GM21367 (cell line): ENCODE results near the gene CERK.

ENCODE experiments used
- ATAC-seq: cut with Tn5 transposase; IDR thresholded peaks from one replicate; pipeline ENCODE4 v1.9.1; 2021; ENCODE audit not compliant: unreplicated experiment

The CERK gene

DNA sequence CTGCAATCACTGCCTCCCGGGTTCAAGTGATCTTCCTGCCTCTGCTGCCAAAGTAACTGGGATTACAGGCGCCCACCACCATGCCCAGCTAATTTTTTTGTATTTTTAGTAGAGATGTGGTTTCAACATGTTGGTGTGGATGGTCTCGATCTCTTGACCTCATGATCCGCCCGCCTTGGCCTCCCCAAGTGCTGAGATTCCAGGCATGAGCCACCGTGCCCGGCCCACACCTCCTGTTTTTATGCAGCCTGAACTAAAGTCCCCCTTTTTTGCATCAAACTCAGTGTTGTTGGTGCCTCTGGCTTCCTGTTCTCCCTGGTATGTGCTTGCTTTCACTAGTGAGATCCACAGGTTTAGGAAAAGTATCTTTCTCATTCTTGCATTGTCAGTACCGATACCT is 28.6 kb upstream of the CERK start:
- no peak for ATAC-seq

GRCh38 chr22:46764779-46765485 is 26.9 kb upstream of the CERK start:
- no peak for ATAC-seq

DNA sequence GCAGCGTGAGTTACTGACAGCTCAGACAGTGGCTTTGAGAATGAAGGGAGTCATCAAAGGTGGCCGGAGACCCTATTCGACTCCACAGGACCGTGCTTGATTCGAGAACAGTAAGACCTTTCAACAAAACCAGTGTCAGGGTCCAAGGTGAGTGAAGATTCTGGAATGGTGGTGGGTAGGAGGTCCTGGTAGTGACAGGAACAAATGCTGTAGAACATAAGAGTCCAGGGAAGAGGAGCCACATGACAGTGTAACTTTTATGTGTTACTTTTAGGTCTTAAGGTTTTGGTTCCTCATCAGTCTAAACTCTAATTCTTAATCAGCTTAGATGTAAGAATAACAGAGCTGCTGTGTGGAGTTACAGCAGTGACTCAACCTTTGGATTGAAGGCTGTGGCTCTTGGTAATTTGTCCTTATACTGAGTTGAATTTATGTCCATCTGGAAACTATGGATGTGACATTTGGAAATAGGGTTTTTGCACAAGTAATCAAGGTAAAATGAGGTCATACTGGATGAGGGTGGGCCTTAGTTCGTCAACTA is 26.2 kb upstream of the CERK start:
- ATAC-seq: no peak

DNA sequence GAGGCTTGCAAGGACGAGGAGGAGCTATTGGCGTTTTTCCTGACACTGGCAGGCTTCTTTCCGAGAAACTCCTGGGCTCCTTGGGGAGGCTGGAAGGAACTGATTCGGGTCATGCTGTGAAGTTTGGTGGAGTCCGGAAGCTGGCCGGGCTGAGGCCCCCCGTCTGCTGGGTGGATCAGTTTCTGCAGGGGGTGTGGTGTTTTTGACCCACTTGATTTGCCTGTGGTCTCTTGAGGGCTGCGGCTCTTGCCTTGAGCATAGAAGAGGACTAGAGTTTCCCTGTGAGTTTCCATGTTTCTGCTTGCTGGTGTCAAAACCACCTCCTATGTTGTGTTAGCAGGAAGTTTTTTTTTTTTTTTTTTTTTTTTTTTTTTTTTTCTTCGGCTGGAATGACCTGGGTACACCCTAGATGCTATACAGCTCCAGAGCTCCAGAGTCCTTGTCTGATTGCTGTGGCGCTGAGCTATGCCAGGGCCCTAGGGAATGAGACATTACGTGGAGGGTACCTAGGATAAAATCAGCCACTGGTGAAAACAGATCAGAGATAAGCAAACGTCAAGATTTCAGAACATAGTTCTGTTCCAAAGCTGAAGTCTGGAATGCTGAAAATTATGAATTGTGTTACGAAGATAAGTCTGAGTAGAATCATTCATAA is 25.1 kb upstream of the CERK start:
- peak; percentile 38 for ATAC-seq

- ATAC-seq: peak; percentile 59
Observed at GRCh38 chr22:46762238-46763050, 24.4 kb upstream of the CERK start, which contains the start of gene TBC1D22A. Gene TBC1D22A (plus strand): TSS chr22:46762650. CDS start chr22:46762787, 137 bp downstream.

GRCh38 chr22:46761539-46762237 is 23.6 kb upstream of the CERK start:
- ATAC-seq: no peak

DNA sequence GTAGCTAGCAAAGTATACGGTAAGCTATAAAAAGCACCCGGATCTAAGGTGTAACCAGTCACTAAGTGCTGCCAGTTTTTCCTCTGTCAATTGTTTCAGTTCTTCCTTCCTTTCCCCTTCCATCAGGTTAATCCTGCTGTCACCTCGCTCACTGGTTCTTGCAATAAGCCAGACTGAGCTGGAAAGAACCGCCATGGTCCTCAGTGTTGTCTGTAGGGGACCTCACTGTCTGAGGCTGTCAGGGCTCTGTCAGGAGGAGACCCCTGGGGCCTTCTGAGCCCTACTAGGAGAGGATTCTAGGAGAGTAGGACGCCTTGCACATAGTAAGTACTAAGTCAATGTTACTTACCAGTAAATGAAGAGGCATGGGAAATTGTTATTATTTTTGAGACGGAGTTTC is 23.0 kb upstream of the CERK start:
- ATAC-seq: no peak

GRCh38 chr22:46758867-46759290 is 20.8 kb upstream of the CERK start:
- ATAC-seq: no peak

DNA sequence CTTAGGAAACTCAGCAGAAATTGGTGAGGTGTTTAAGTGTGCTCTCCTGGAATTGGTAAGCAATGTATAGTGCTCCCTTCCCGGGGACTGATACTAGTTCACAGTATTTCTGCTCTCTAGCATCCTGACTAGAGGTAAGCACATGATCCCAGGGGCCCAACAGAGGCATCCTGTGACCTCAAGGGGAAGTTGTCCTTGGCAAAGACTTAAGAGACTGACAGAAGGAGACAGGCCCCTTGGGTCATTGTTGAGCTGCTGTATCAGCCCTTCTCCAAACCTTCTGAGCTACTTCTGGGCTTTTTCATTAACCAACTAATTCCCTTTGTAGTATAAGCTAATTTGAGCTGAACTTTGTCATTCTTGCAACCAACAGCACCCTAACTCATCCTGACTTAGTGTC is 20.1 kb upstream of the CERK start:
- ATAC-seq: no peak

DNA sequence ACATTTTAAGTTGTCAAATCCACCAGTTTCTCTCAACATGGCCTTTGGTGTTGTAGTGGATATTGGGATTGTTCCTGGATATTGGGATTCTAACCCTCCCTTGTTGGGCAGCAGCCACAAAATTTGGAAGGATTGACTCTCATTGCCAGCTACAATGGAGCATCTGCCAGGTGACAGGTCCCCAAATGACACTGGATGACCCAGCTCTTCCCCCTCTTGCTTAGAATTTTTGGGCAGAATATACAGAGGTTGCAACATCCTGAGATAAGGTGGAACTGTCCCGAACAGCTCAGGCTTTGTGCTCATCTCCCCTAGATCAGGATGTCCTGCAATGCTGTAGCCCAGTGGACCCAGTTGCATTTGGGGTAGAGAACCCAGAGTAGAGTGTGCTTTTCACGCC is 19.1 kb upstream of the CERK start:
- no peak for ATAC-seq

GRCh38 chr22:46756097-46756496 is 18.0 kb upstream of the CERK start:
- ATAC-seq: no peak

GRCh38 chr22:46755525-46755924 is 17.5 kb upstream of the CERK start:
- no peak for ATAC-seq

DNA sequence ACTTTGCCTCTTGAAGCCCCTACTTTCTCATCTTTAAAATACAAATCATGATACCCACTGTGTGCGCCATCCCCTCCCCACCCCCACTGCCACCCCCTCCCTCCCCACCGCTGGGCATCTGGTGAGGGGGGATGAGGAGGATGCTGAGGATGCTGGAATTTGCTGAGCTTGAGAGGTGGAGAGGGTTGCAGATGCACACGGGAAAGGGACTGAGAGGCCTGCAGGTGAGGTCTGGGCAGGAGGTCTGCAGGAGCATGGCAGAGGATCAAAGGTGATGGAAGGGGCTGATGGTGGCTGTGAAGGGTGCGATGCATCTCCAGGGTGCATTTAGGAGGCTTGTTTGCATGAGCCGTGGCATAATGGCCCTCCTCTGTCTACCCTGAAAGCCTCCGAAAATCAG is 16.8 kb upstream of the CERK start:
- no peak for ATAC-seq

DNA sequence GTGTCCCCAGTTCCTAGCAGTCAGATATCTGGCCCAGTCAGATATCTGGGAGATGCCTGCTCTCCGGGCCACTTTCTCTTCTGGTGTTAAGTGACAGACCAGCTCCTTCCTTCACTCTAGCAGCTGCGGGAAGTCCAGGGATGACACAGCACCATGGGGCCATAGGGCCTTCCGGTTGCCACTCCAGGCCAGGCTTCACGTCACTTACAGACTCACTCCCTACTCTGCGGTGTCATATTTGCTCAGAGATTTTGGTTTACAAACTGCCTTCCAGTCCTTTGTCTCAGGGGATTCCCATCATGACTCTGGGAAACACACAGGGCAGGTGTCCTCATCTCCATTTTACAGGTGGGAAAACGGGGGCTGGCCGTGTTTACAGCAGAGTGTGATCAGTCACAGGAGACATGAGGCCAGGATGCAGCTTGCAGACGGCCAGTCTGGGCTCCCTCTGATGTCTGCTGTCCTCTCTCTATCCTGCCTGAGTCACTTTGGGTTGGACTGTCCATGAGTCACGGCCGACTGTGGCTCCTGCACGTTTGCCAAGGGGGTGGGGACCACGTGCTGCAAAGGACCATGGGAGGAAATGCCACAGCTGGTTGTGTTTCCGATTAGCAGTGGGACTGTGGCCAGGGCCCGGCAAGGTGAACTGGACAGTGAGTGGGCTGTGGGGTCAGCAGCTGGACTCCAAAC is 16.2 kb upstream of the CERK start:
- ATAC-seq: no peak

DNA sequence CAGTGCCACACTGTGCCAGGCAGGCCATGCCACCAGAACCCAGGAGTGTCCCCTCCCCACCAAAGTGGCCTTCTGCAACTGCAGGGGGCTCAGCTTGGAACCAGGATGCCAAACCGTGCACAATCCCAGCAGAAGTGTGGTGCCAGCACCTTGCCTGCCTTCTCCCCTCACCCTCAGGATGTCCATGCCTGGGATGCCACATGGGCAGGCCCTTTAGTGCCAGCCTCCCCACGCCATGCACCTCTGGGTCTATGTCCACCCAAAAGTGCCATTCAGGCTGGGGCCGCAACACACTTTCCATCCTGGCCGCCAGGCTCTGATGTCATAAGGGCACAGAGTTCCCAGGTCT is 15.7 kb upstream of the CERK start:
- ATAC-seq: no peak

DNA sequence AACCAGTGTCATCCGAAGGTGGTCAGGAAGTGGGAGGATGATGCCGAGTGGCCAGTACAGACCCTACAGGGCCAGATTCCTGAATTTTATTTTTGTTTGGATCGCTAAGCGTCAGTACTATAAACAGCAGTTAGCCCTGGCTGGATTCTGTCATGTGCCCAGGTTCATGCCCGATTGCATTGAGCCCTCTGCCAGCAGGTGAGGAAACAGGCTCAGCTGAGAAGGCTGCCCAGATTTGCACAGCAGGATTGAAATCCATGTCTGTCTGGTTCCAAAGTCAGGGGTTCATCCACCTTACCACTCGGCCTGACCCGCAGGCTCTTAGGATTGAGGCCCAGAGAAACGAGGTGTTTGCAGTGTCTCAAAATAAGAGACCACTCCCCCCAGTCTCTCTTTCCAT is 15.3 kb upstream of the CERK start:
- ATAC-seq: no peak

GRCh38 chr22:46752988-46753310 is 14.9 kb upstream of the CERK start:
- ATAC-seq: no peak

GRCh38 chr22:46752286-46752987 is 14.4 kb upstream of the CERK start:
- no peak for ATAC-seq

GRCh38 chr22:46750863-46751443 is 12.9 kb upstream of the CERK start:
- ATAC-seq: no peak

DNA sequence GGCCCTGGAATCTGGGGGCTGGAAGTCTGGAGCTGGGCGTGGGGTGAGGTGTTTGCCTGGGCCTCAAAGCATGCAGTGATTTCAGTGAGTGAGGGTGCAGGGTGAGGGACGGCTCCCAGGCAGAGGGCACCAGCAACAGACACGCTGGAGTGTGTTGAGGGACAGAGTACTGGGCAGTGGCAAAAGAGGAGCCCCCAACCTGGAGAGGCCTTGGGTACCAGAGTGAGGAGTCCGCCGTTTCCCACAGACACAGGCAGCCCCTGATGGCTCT is 12.4 kb upstream of the CERK start:
- no peak for ATAC-seq
